Esophagus muscularis mucosa (tissue), 4 donors: ENCODE results near the gene NAPG.

Source experiments
- EP300 ChIP-seq: sonication (generic); formaldehyde crosslinking; IDR thresholded peaks from one replicate; pipeline ENCODE4 v1.6.1; 2017; ENCODE audit warnings: antibody characterized with exemption
- POLR2A ChIP-seq: fragments of 450-650 bp; IDR thresholded peaks from one replicate; pipeline ENCODE4 v1.6.1; 2017; ENCODE audit warnings: antibody characterized with exemption, moderate library complexity, mild to moderate bottlenecking, low read depth
- POLR2AphosphoS5 ChIP-seq, 2 donors: sonication (generic); formaldehyde crosslinking; IDR thresholded peaks; one replicate each; pipeline ENCODE4 v1.6.1; 2017; ENCODE audit warnings: antibody characterized with exemption in 2 of 2
- TF ChIP-seq, protein P1 (sequence below), 3 experiments: fragments of 200-600 bp in 2 of 3; fragments of 450-650 bp in 1 of 3; sonication (generic) in 2 of 3; IDR thresholded peaks; one replicate each; pipeline ENCODE4 v1.5.1; 2017 to 2019; ENCODE audit warnings: antibody characterized with exemption in 3 of 3, mild to moderate bottlenecking in 2 of 3, moderate library complexity in 1 of 3

DNA sequence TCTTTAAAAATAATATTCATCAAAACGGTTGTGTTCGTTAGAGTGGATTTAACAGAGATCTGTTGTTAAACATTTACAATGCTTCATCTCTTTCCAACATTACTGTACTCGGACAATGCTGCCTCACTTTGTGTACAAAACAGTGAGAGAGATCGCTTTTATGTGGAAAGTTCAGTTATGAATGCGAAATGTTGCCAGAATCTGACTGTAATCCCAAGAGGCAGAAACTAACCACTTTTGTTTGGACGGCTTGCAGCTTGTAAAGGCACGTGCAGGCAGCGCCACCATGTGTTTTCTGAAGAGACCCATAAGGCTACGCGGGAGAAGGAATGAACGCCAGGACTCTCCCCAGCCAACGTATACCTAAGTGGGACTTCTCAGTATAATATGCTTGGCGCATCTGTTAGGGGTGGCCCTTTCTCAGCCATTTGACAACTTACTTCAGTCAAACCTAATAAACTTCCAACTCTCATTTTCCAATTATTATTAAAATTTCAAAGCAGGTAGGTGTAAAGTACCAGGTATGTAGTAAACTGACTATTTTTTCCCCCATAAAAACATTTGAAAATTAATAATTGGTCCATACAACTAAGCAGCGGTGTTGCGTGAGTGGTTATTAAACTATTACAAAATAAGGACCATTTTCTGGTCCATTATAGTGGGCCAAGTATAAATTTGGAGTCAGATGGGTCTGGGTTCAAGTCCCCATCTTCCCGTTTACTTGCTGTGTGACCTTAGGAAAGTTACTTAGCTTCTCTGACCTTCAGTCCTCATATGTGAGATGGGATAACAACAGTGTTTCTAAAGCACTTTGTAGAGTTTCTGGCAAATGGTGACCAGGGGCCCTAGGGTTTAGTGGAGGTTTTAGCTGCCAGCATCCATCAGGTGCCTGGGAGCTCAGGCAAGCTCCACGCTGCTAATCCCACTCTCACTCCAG lies 5.6 kb upstream of the NAPG start:
- TF ChIP-seq POLR2A (no peak), POLR2AphosphoS5 (IDR thresholded peaks at IDR 0.05) (peak in 1 of 2 donors; percentile 78), EP300 (no peak)
- TF ChIP-seq, protein P1, sequence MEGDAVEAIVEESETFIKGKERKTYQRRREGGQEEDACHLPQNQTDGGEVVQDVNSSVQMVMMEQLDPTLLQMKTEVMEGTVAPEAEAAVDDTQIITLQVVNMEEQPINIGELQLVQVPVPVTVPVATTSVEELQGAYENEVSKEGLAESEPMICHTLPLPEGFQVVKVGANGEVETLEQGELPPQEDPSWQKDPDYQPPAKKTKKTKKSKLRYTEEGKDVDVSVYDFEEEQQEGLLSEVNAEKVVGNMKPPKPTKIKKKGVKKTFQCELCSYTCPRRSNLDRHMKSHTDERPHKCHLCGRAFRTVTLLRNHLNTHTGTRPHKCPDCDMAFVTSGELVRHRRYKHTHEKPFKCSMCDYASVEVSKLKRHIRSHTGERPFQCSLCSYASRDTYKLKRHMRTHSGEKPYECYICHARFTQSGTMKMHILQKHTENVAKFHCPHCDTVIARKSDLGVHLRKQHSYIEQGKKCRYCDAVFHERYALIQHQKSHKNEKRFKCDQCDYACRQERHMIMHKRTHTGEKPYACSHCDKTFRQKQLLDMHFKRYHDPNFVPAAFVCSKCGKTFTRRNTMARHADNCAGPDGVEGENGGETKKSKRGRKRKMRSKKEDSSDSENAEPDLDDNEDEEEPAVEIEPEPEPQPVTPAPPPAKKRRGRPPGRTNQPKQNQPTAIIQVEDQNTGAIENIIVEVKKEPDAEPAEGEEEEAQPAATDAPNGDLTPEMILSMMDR (IDR thresholded peaks at IDR 0.05) = peak; percentile 80 to 88 (median 81)
